Prostate gland (tissue), 2 donors: Measurements from ENCODE around the gene BRICD5. TPM values are rescaled to one million over a fixed set of nuclear protein-coding genes. Genes with fewer than 3 reads are reported as not detected.

Experiments
- DNase-seq: peaks from one replicate; pipeline ENCODE4 v3.0.0-alpha.2; 2019; ENCODE audit warnings: low spot score
- H3K27ac ChIP-seq, 2 donors: fragments of 200-600 bp; sonication (generic); 2 replicates each; pipeline ENCODE4 v1.5.1; 2017 to 2019
- H3K27me3 ChIP-seq: fragments of 200-600 bp; sonication (generic); replicated peaks from 2 replicates; pipeline ENCODE4 v1.5.1; 2019; ENCODE audit not compliant: insufficient read depth
- H3K36me3 ChIP-seq, 2 donors: fragments of 200-600 bp; sonication (generic); 1 replicate in 1 of 2; 2 replicates in 1 of 2; pipeline versions ENCODE4 v1.5.1 to v1.8.1; 2017 to 2019
- H3K4me1 ChIP-seq: fragments of 200-600 bp; sonication (generic); replicated peaks from 2 replicates; pipeline ENCODE4 v1.5.1; 2019
- H3K4me3 ChIP-seq, 2 donors: fragments of 200-600 bp; sonication (generic); 2 replicates each; pipeline ENCODE4 v1.5.1; 2017 to 2019
- H3K9me3 ChIP-seq: fragments of 200-600 bp; sonication (generic); 2 replicates; pipeline ENCODE4 v1.5.1; 2017
- CTCF ChIP-seq, 4 experiments: fragments of 200-600 bp in 2 of 4; fragments of 450-650 bp in 2 of 4; sonication (generic) in 2 of 4; IDR thresholded peaks; 1 replicate in 3 of 4; 2 replicates in 1 of 4; pipeline ENCODE4 v1.5.1; 2016 to 2019; ENCODE audit warnings: antibody characterized with exemption in 4 of 4, mild to moderate bottlenecking in 2 of 4, moderate library complexity in 2 of 4
- POLR2A ChIP-seq: fragments of 450-650 bp; IDR thresholded peaks from one replicate; pipeline ENCODE4 v1.6.1; 2016; ENCODE audit warnings: antibody characterized with exemption, mild to moderate bottlenecking
- POLR2AphosphoS5 ChIP-seq: sonication (generic); formaldehyde crosslinking; IDR thresholded peaks from one replicate; pipeline ENCODE4 v1.6.1; 2017; ENCODE audit warnings: antibody characterized with exemption
- WGBS: methylation state at CpG from one replicate; pipeline ENCODE4 v1.1.5; 2018; 5-methylcytosine and 5-hydroxymethylcytosine counted together
- intact Hi-C: fragments of 100-400 bp; cut with DNase I; formaldehyde crosslinking; loops from one replicate; pipeline ENCODE4 v1.14.2; 2022
- total RNA-seq, 2 donors: library from RNA; depleted of rRNA; stranded (reverse); fragments of >200 nt; gene quantifications; one replicate each; pipeline ENCODE4 v1.1.0, GENCODE V29; 2016

Gene BRICD5
- total RNA-seq, 2 donors from 2014 or later: 18.4 to 26.2 TPM

- no peak for TF ChIP-seq POLR2AphosphoS5
- TF ChIP-seq CTCF (IDR thresholded peaks at IDR 0.05): no peak
- no peak for TF ChIP-seq POLR2A
- DNase-seq: no peak
- intact Hi-C loops: no loop called here
- WGBS: 93% methylated on average over 30 of the region's 30 CpGs
- Histone ChIP-seq H3K4me3 (no peak overlapping the region), H3K27ac (no peak overlapping the region), H3K36me3 (no peaks in the 10 kb centered on the region), H3K27me3 (no peaks in the 10 kb centered on the region), H3K4me1 (no peaks in the 10 kb centered on the region), H3K9me3 (no peaks in the 10 kb centered on the region)
Observed at GRCh38 chr16:2183671-2184070, 27.0 kb downstream of the BRICD5 start.

- 93% methylated on average over 20 of the region's 20 CpGs for WGBS
- Histone ChIP-seq H3K4me1 (no peaks in the 10 kb centered on the region), H3K4me3 (no peak overlapping the region), H3K9me3 (no peaks in the 10 kb centered on the region), H3K36me3 (no peaks in the 10 kb centered on the region), H3K27me3 (no peaks in the 10 kb centered on the region), H3K27ac (no peak overlapping the region)
- intact Hi-C loops: no loop called here
- DNase-seq: no peak
- no peak for TF ChIP-seq POLR2A
Observed at GRCh38 chr16:2181952-2182351, 28.7 kb downstream of the BRICD5 start.

- no peaks in the 10 kb centered on the region for H3K9me3 ChIP-seq
- 84% methylated on average over 37 of the region's 46 CpGs for WGBS
- H3K4me1 ChIP-seq: no peaks in the 10 kb centered on the region
- no peak for TF ChIP-seq POLR2A
- TF ChIP-seq POLR2AphosphoS5: no peak
- H3K36me3 ChIP-seq: no peaks in the 10 kb centered on the region
- intact Hi-C loops: no loop called here
- no peak overlapping the region for H3K4me3 ChIP-seq
- no peak overlapping the region for H3K27ac ChIP-seq
- no peak for DNase-seq
- H3K27me3 ChIP-seq: no peaks in the 10 kb centered on the region
Observed at GRCh38 chr16:2180962-2181923, 29.4 kb downstream of the BRICD5 start.

GRCh38 chr16:2180461-2180860 is 30.2 kb downstream of the BRICD5 start:
- Histone ChIP-seq H3K27ac (no peak overlapping the region), H3K36me3 (peaks cover 0 to 4% of the 10 kb centered on the region in 2 donors), H3K4me3 (no peak overlapping the region), H3K9me3 (no peaks in the 10 kb centered on the region), H3K27me3 (no peaks in the 10 kb centered on the region), H3K4me1 (no peaks in the 10 kb centered on the region)
- intact Hi-C loops: no loop called here
- WGBS: 95% methylated on average over 39 of the region's 43 CpGs
- no peak for DNase-seq
- TF ChIP-seq POLR2AphosphoS5 (no peak), CTCF (IDR thresholded peaks at IDR 0.05) (no peak), POLR2A (no peak)

GRCh38 chr16:2179576-2179975 is 31.1 kb downstream of the BRICD5 start:
- H3K36me3 ChIP-seq: peaks cover 0 to 4% of the 10 kb centered on the region in 2 donors
- TF ChIP-seq POLR2A (no peak), POLR2AphosphoS5 (no peak), CTCF (IDR thresholded peaks at IDR 0.05) (no peak)
- intact Hi-C loops: no loop called here
- WGBS: 91% methylated on average over 27 of the region's 31 CpGs
- no peak overlapping the region for H3K4me3 ChIP-seq
- H3K4me1 ChIP-seq: no peaks in the 10 kb centered on the region
- H3K27me3 ChIP-seq: no peaks in the 10 kb centered on the region
- H3K9me3 ChIP-seq: no peaks in the 10 kb centered on the region
- no peak for DNase-seq
- H3K27ac ChIP-seq: no peak overlapping the region

GRCh38 chr16:2179107-2179501 is 31.6 kb downstream of the BRICD5 start:
- Histone ChIP-seq H3K27ac (no peak overlapping the region), H3K36me3 (peaks cover 0 to 4% of the 10 kb centered on the region in 2 donors), H3K4me1 (no peaks in the 10 kb centered on the region), H3K9me3 (no peaks in the 10 kb centered on the region), H3K4me3 (no peak overlapping the region), H3K27me3 (no peaks in the 10 kb centered on the region)
- no peak for DNase-seq
- intact Hi-C loops: no loop called here
- TF ChIP-seq POLR2A (no peak), POLR2AphosphoS5 (no peak), CTCF (IDR thresholded peaks at IDR 0.05) (no peak)
- 31% methylated on average over 48 of the region's 50 CpGs for WGBS
